Bronchial epithelial cell (primary cell): ENCODE data around the gene SCN1A. TPM values are rescaled to one million over a fixed set of nuclear protein-coding genes. Genes with fewer than 3 reads are reported as not detected.

Experiments
- DNase-seq: peaks from one replicate; pipeline ENCODE4 v3.0.0-alpha.2; 2010; ENCODE audit warnings: low read depth
- FAIRE-seq: peaks from 2 replicates; lab custom pipeline; 2011; peaks lifted over from hg19 to GRCh38; lab: Jason Lieb, UNC
- H3K27me3 ChIP-seq: 2 replicates; pipeline ENCODE4 v1.5.1; 2011; ENCODE audit warnings: low read length; ENCODE audit not compliant: control insufficient read depth, insufficient read depth
- H3K36me3 ChIP-seq: 2 replicates; pipeline ENCODE4 v1.5.1; 2011; ENCODE audit warnings: low read length; ENCODE audit not compliant: control insufficient read depth, insufficient read depth
- H3K4me3 ChIP-seq: 2 replicates; pipeline ENCODE4 v1.5.1; 2011; ENCODE audit warnings: mild to moderate bottlenecking, low read depth, low read length, control low read depth
- total RNA-seq: library from RNA; depleted of rRNA; stranded (reverse); fragments of >200 nt; gene quantifications from 2 replicates; pipeline ENCODE4 v1.2.1, GENCODE V29; 2014
- TF ChIP-seq, protein P1 (sequence below): IDR thresholded peaks from 2 replicates; pipeline ENCODE4 v1.5.1; 2011; ENCODE audit warnings: mild to moderate bottlenecking, moderate library complexity, low read length, control low read depth, inconsistent platforms; ENCODE audit not compliant: insufficient read depth, severe bottlenecking

Gene SCN1A
- total RNA-seq, 1 donor from 2014 or later, result not detected

DNA sequence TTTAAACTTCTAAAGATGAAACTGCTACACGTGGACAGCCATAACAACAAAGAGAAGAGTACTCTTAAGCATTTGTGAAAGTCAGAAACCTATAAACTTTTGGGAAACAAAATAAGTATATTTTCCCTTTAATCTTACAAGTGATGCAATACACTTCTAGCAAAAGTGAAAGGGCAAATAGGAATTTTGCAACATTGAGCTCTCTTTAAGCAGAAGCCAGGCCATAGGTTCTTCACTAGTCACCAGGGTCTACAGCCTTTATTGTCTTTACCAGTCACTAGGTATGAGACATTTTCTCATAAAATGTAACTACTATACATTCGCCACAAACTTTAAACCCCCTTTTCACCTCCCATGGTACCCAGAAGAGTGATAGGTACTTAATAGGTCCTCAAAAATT is 37.5 kb downstream of the SCN1A start:
- TF ChIP-seq, protein P1, sequence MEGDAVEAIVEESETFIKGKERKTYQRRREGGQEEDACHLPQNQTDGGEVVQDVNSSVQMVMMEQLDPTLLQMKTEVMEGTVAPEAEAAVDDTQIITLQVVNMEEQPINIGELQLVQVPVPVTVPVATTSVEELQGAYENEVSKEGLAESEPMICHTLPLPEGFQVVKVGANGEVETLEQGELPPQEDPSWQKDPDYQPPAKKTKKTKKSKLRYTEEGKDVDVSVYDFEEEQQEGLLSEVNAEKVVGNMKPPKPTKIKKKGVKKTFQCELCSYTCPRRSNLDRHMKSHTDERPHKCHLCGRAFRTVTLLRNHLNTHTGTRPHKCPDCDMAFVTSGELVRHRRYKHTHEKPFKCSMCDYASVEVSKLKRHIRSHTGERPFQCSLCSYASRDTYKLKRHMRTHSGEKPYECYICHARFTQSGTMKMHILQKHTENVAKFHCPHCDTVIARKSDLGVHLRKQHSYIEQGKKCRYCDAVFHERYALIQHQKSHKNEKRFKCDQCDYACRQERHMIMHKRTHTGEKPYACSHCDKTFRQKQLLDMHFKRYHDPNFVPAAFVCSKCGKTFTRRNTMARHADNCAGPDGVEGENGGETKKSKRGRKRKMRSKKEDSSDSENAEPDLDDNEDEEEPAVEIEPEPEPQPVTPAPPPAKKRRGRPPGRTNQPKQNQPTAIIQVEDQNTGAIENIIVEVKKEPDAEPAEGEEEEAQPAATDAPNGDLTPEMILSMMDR, result no peak
- no peaks in the 10 kb centered on the region for H3K36me3 ChIP-seq
- DNase-seq (no peak), FAIRE-seq (no peak)
- H3K27me3 ChIP-seq, result no peaks in the 10 kb centered on the region
- H3K4me3 ChIP-seq, result no peak overlapping the region

DNA sequence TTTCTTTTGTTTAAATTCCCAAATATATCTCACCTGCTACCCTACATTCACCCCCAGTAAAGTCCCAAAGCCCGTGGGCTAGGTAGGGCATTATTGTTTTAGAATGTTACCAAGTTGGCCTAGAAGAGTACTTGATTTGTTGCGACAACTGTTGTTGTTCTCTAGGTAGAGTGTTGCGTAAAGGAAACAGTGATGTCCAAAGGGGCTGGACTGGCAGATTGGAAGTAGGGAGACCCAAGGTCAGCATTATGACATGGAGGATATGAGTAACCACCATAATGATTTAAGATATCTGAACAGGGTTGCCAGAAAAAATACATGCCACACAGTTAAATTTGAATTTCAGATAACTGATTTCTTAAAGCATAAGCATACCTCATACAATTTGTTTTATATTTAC is 39.2 kb downstream of the SCN1A start:
- FAIRE-seq (no peak), DNase-seq (no peak)
- TF ChIP-seq, protein P1, result no peak
- Histone ChIP-seq H3K4me3 (no peak overlapping the region), H3K36me3 (no peaks in the 10 kb centered on the region), H3K27me3 (no peaks in the 10 kb centered on the region)

GRCh38 chr2:166084301-166084700 is 43.5 kb downstream of the SCN1A start:
- no peak for FAIRE-seq
- no peak for DNase-seq
- Histone ChIP-seq H3K4me3 (no peak overlapping the region), H3K27me3 (no peaks in the 10 kb centered on the region), H3K36me3 (no peaks in the 10 kb centered on the region)
- TF ChIP-seq, protein P1, result no peak

DNA sequence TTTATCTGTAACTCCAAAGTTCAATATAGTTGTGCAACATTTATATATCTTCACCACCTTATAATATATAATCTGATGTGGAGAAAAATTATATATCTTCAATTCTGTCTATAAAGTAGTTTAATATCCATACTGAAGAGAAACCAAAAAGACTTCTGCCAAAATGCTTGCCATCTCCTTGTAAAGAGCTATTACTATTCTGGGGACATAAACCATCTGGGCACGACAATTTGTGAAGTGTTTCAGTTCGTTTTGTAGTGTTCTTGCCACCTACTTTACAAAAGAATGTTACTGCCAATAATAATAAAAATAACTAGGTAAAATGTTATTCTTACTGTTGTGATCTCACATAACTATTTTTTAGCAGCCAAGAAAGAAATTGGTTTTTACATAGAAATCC is 45.1 kb downstream of the SCN1A start:
- TF ChIP-seq, protein P1, result no peak
- H3K27me3 ChIP-seq, result no peaks in the 10 kb centered on the region
- DNase-seq (no peak), FAIRE-seq (no peak)
- H3K4me3 ChIP-seq, result no peak overlapping the region
- no peaks in the 10 kb centered on the region for H3K36me3 ChIP-seq

GRCh38 chr2:166081852-166082251 is 46.0 kb downstream of the SCN1A start:
- H3K27me3 ChIP-seq, result no peaks in the 10 kb centered on the region
- TF ChIP-seq, protein P1, result no peak
- DNase-seq, result no peak
- no peaks in the 10 kb centered on the region for H3K36me3 ChIP-seq
- no peak for FAIRE-seq
- no peak overlapping the region for H3K4me3 ChIP-seq

- Histone ChIP-seq H3K27me3 (no peaks in the 10 kb centered on the region), H3K4me3 (no peak overlapping the region), H3K36me3 (no peaks in the 10 kb centered on the region)
- no peak for FAIRE-seq
- no peak for DNase-seq
- TF ChIP-seq, protein P1, result no peak
These were observed 46.6 kb downstream of the SCN1A start for GRCh38 chr2:166081131-166081632.
